Activated CD4-positive, alpha-beta T cell treated with anti-CD3 and anti-CD28 coated beads, Interleukin-2, Interleukin-6, amounts not matched to agents 100 ng/mL and 50 ng/mL, durations not matched to agents 16 hours and 8 hours (primary cell): ENCODE data around the gene ZBTB7C.

ENCODE experiments used
- DNase-seq: peaks from one replicate; pipeline ENCODE4 v3.0.0-alpha.2; 2020

ZBTB7C gene

GRCh38 chr18:48244530-48244929 lies 164.7 kb downstream of the ZBTB7C start:
- no peak for DNase-seq

- DNase-seq: no peak
These were observed 170.5 kb downstream of the ZBTB7C start for GRCh38 chr18:48238636-48239035.

GRCh38 chr18:48238206-48238605 lies 171.0 kb downstream of the ZBTB7C start:
- no peak for DNase-seq

GRCh38 chr18:48236822-48237221 lies 172.4 kb downstream of the ZBTB7C start:
- DNase-seq: no peak

- peak; percentile 33 for DNase-seq
These were observed 178.6 kb downstream of the ZBTB7C start for GRCh38 chr18:48230467-48231113.

GRCh38 chr18:48229552-48229981 lies 179.6 kb downstream of the ZBTB7C start:
- DNase-seq: no peak

GRCh38 chr18:48228841-48229240 lies 180.3 kb downstream of the ZBTB7C start:
- DNase-seq: no peak

- DNase-seq: no peak
These were observed 180.9 kb downstream of the ZBTB7C start for GRCh38 chr18:48228301-48228715.

GRCh38 chr18:48227206-48227605 lies 182.0 kb downstream of the ZBTB7C start:
- DNase-seq: peak; percentile 54

GRCh38 chr18:48226401-48226800 lies 182.8 kb downstream of the ZBTB7C start:
- no peak for DNase-seq

- peak; percentile 18 for DNase-seq
These were observed 187.1 kb downstream of the ZBTB7C start for GRCh38 chr18:48222118-48222517.

- no peak for DNase-seq
These were observed 189.2 kb downstream of the ZBTB7C start for GRCh38 chr18:48219810-48220499.

- DNase-seq: no peak
These were observed 190.0 kb downstream of the ZBTB7C start for GRCh38 chr18:48219037-48219809.

GRCh38 chr18:48218285-48219022 lies 190.7 kb downstream of the ZBTB7C start:
- DNase-seq: no peak

- DNase-seq: no peak
These were observed 191.6 kb downstream of the ZBTB7C start for GRCh38 chr18:48217258-48218250.

GRCh38 chr18:48216639-48217257 lies 192.4 kb downstream of the ZBTB7C start:
- DNase-seq: no peak

- no peak for DNase-seq
These were observed 193.1 kb downstream of the ZBTB7C start for GRCh38 chr18:48215876-48216638.

- DNase-seq: no peak
These were observed 195.4 kb downstream of the ZBTB7C start for GRCh38 chr18:48213791-48214190.

GRCh38 chr18:48208432-48209140 lies 200.6 kb downstream of the ZBTB7C start:
- DNase-seq: no peak

GRCh38 chr18:48207733-48208132 lies 201.4 kb downstream of the ZBTB7C start:
- DNase-seq: no peak
